ENCODE data around the gene ZNF609. TPM values are rescaled to one million over a fixed set of nuclear protein-coding genes. Genes with fewer than 3 reads are reported as not detected.

The ZNF609 gene
- total RNA-seq, 1 experiment from 2014 or later, result 9.9 TPM

- no peak overlapping the region for H2AFZ ChIP-seq (ENCODE audit: low read length)
- no peaks in the 10 kb centered on the region for H3K79me2 ChIP-seq (ENCODE audit: low read length)
- no peak overlapping the region for H3K27ac ChIP-seq (ENCODE audit: low read length)
- no peaks in the 10 kb centered on the region for H3K36me3 ChIP-seq (ENCODE audit: low read depth, low read length)
- H3K4me1 ChIP-seq (ENCODE audit: insufficient read depth, low read length), result no peaks in the 10 kb centered on the region
- H3K9me2 ChIP-seq (replicated peaks; ENCODE audit: low read length), result no peaks in the 10 kb centered on the region
- no peaks in the 10 kb centered on the region for H4K20me1 ChIP-seq (ENCODE audit: low read length)
- ChIA-PET POLR2A (ENCODE audit: unreplicated experiment) (no interaction called here), CTCF (no interaction called here)
- TF ChIP-seq EZH2 (IDR thresholded peaks at IDR 0.05; ENCODE audit: low read length, unreplicated experiment) (no peak), EZH2phosphoT487 (IDR thresholded peaks at IDR 0.05; ENCODE audit: borderline replicate concordance, low read length) (no peak), CTCF (conservative IDR thresholded peaks at IDR 0.05; ENCODE audit: low read depth, low read length) (no peak)
- intact Hi-C loops (cut with micrococcal nuclease), result no loop called here
- no peak overlapping the region for H3K9ac ChIP-seq (ENCODE audit: low read length)
- no peak for ATAC-seq
- no peaks in the 10 kb centered on the region for H3F3A ChIP-seq (ENCODE audit: low read length, unreplicated experiment)
- H3K4me2 ChIP-seq (ENCODE audit: low read length), result no peak overlapping the region
- H3K27me3 ChIP-seq (ENCODE audit: low read length), result no peaks in the 10 kb centered on the region
- H3K9me3 ChIP-seq (ENCODE audit: low read length), result no peaks in the 10 kb centered on the region
- no peak for DNase-seq
- H3K4me3 ChIP-seq (ENCODE audit: low read length), result no peak overlapping the region
- no TSS peak for BruUV-seq (replicated peaks)
Observed at GRCh38 chr15:64502551-64502950, 42.2 kb downstream of the ZNF609 start.

- CTCF ChIA-PET, result no interaction called here
- Histone ChIP-seq H4K20me1 (ENCODE audit: low read length) (no peaks in the 10 kb centered on the region), H3K79me2 (ENCODE audit: low read length) (no peaks in the 10 kb centered on the region), H3K36me3 (ENCODE audit: low read depth, low read length) (no peaks in the 10 kb centered on the region), H3K9me2 (replicated peaks; ENCODE audit: low read length) (no peaks in the 10 kb centered on the region), H3K4me2 (ENCODE audit: low read length) (no peak overlapping the region), H3K4me1 (ENCODE audit: insufficient read depth, low read length) (no peaks in the 10 kb centered on the region), H3F3A (ENCODE audit: low read length, unreplicated experiment) (no peaks in the 10 kb centered on the region), H3K9me3 (ENCODE audit: low read length) (no peaks in the 10 kb centered on the region), H3K27ac (ENCODE audit: low read length) (no peak overlapping the region), H2AFZ (ENCODE audit: low read length) (no peak overlapping the region), H3K4me3 (ENCODE audit: low read length) (no peak overlapping the region), H3K9ac (ENCODE audit: low read length) (no peak overlapping the region), H3K27me3 (ENCODE audit: low read length) (no peaks in the 10 kb centered on the region)
- intact Hi-C loops (cut with micrococcal nuclease), result loop anchor here (1.0 kb wide), 1 partner anchor 21 kb away; no protein-coding TSS in a partner anchor
- DNase-seq (no peak), ATAC-seq (no peak)
- TF ChIP-seq CTCF (conservative IDR thresholded peaks at IDR 0.05; ENCODE audit: low read depth, low read length) (no peak), EZH2 (IDR thresholded peaks at IDR 0.05; ENCODE audit: low read length, unreplicated experiment) (no peak)
- no TSS peak for BruUV-seq (replicated peaks)
- POLR2A ChIA-PET (ENCODE audit: unreplicated experiment), result no interaction called here
Observed at GRCh38 chr15:64503197-64503596, 42.8 kb downstream of the ZNF609 start.

- Histone ChIP-seq H4K20me1 (ENCODE audit: low read length) (no peaks in the 10 kb centered on the region), H3F3A (ENCODE audit: low read length, unreplicated experiment) (no peaks in the 10 kb centered on the region), H3K27me3 (ENCODE audit: low read length) (no peaks in the 10 kb centered on the region), H3K79me2 (ENCODE audit: low read length) (no peaks in the 10 kb centered on the region), H3K27ac (ENCODE audit: low read length) (no peak overlapping the region), H3K36me3 (ENCODE audit: low read depth, low read length) (no peaks in the 10 kb centered on the region), H3K9me3 (ENCODE audit: low read length) (no peaks in the 10 kb centered on the region), H3K9me2 (replicated peaks; ENCODE audit: low read length) (no peaks in the 10 kb centered on the region), H3K4me2 (ENCODE audit: low read length) (no peak overlapping the region), H2AFZ (ENCODE audit: low read length) (no peak overlapping the region), H3K4me1 (ENCODE audit: insufficient read depth, low read length) (no peaks in the 10 kb centered on the region), H3K9ac (ENCODE audit: low read length) (no peak overlapping the region), H3K4me3 (ENCODE audit: low read length) (no peak overlapping the region)
- ChIA-PET POLR2A (ENCODE audit: unreplicated experiment) (interaction anchor here (0.6 to 0.7 kb wide), 2 partner anchors 115 to 1000 kb away, joined by 3 to 4 read pairs; no protein-coding TSS in a partner anchor), CTCF (no interaction called here)
- intact Hi-C loops (cut with micrococcal nuclease), result loop anchor here (1.0 kb wide), 1 partner anchor 21 kb away; no protein-coding TSS in a partner anchor
- ATAC-seq (no peak), DNase-seq (no peak)
- no peak for TF ChIP-seq EZH2 (IDR thresholded peaks at IDR 0.05; ENCODE audit: low read length, unreplicated experiment)
- TF ChIP-seq CTCF (conservative IDR thresholded peaks at IDR 0.05; ENCODE audit: low read depth, low read length), result no peak
- no peak for TF ChIP-seq EZH2phosphoT487 (IDR thresholded peaks at IDR 0.05; ENCODE audit: borderline replicate concordance, low read length)
- no TSS peak for BruUV-seq (replicated peaks)
Observed at GRCh38 chr15:64503640-64504039, 43.3 kb downstream of the ZNF609 start.
